OCI-LY7 (cell line): ENCODE measurements around the gene CMPK1.

Experiments used
- CTCF ChIP-seq: fragments of 200-600 bp; sonication (generic); conservative IDR thresholded peaks from 2 replicates; pipeline ENCODE4 v1.5.1; 2014; ENCODE audit warnings: mild to moderate bottlenecking, antibody characterized with exemption, low read length, moderate library complexity, mixed read lengths
- EZH2phosphoT487 ChIP-seq: fragments of 200-600 bp; sonication (generic); IDR thresholded peaks from 2 replicates; pipeline ENCODE4 v1.6.1; 2018; ENCODE audit warnings: low read depth, borderline replicate concordance, mild to moderate bottlenecking, mixed run types, antibody characterized with exemption, low read length, moderate library complexity, mixed read lengths

GRCh38 chr1:47382399-47382983 is 48.9 kb downstream of the CMPK1 start:
- TF ChIP-seq CTCF: no peak
- no peak for TF ChIP-seq EZH2phosphoT487
